HG03039 (cell line): ENCODE data around the gene NGB.

Experiments
- ATAC-seq: cut with Tn5 transposase; IDR thresholded peaks from one replicate; pipeline ENCODE4 v1.9.1; 2021; ENCODE audit warnings: mild to moderate bottlenecking, moderate library complexity; ENCODE audit not compliant: unreplicated experiment

NGB gene

GRCh38 chr14:77238996-77239395 is 32.0 kb downstream of the NGB start:
- ATAC-seq = no peak

- ATAC-seq = no peak
Measured at GRCh38 chr14:77238356-77238755, 32.6 kb downstream of the NGB start.

GRCh38 chr14:77236814-77237213 is 34.2 kb downstream of the NGB start:
- ATAC-seq = no peak

- ATAC-seq = no peak
Measured at GRCh38 chr14:77231721-77232120, 39.3 kb downstream of the NGB start.

- ATAC-seq = no peak
Measured at GRCh38 chr14:77230914-77231313, 40.1 kb downstream of the NGB start.

- no peak for ATAC-seq
Measured at GRCh38 chr14:77228056-77228455, 43.0 kb downstream of the NGB start.

GRCh38 chr14:77225892-77226557 is 45.0 kb downstream of the NGB start:
- ATAC-seq = no peak

- ATAC-seq = no peak
Measured at GRCh38 chr14:77225254-77225653, 45.8 kb downstream of the NGB start.

GRCh38 chr14:77224212-77224611 is 46.8 kb downstream of the NGB start:
- no peak for ATAC-seq

GRCh38 chr14:77222546-77223225 is 48.3 kb downstream of the NGB start:
- ATAC-seq = no peak

GRCh38 chr14:77221241-77221871 is 49.6 kb downstream of the NGB start:
- ATAC-seq = no peak

- ATAC-seq = no peak
Measured at GRCh38 chr14:77220246-77221017, 50.6 kb downstream of the NGB start.

GRCh38 chr14:77219591-77219990 is 51.4 kb downstream of the NGB start:
- no peak for ATAC-seq

GRCh38 chr14:77217551-77217950 is 53.5 kb downstream of the NGB start:
- ATAC-seq = no peak
